Astrocyte (in vitro differentiated cells and primary cell): Measurements from ENCODE around the gene ZSCAN26.

ENCODE experiments used
- EZH2 ChIP-seq: IDR thresholded peaks from 2 replicates; pipeline ENCODE4 v1.6.1; 2012; ENCODE audit warnings: mild to moderate bottlenecking, low read length, inconsistent platforms; ENCODE audit not compliant: insufficient read depth
- TF ChIP-seq, protein P1 (sequence below): IDR thresholded peaks from 2 replicates; pipeline ENCODE4 v1.5.1; 2011; ENCODE audit warnings: low read depth, mild to moderate bottlenecking, inconsistent platforms, low read length, moderate library complexity; ENCODE audit not compliant: insufficient read depth

GRCh38 chr6:28245206-28245941, 21.6 kb upstream of the ZSCAN26 start:
- TF ChIP-seq, protein P1, sequence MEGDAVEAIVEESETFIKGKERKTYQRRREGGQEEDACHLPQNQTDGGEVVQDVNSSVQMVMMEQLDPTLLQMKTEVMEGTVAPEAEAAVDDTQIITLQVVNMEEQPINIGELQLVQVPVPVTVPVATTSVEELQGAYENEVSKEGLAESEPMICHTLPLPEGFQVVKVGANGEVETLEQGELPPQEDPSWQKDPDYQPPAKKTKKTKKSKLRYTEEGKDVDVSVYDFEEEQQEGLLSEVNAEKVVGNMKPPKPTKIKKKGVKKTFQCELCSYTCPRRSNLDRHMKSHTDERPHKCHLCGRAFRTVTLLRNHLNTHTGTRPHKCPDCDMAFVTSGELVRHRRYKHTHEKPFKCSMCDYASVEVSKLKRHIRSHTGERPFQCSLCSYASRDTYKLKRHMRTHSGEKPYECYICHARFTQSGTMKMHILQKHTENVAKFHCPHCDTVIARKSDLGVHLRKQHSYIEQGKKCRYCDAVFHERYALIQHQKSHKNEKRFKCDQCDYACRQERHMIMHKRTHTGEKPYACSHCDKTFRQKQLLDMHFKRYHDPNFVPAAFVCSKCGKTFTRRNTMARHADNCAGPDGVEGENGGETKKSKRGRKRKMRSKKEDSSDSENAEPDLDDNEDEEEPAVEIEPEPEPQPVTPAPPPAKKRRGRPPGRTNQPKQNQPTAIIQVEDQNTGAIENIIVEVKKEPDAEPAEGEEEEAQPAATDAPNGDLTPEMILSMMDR: no peak
- TF ChIP-seq EZH2: no peak
